ENCODE measurements around the gene EPHB1. TPM values are rescaled to one million over a fixed set of nuclear protein-coding genes. Genes with fewer than 3 reads are reported as not detected.
"Not testable (repeated sequence)": the region's sequence is repeated elsewhere in the genome, so short reads cannot be mapped to it uniquely, and the experiment has no call there.

The EPHB1 gene
- total RNA-seq, 2 donors from 2014 or later = 1.3 to 3.5 TPM

DNA sequence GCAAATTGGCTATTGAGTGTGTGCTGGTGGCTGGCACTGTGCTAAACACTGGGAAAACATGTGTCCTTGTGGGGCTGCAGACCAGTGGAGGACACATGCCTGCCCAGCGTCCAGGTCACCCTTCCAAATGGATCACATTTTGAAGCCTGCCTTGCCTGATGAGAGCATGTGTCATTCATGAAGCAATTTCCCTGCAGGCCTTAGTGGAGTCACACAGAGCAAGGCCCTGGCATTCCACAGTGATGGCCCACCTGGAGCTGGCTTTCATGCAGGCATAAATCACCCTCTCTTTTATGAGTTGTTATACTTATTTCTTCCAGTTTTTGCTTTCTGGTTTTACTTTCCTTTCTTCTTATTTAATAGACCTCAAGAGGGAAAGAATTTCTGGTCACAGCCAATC lies 219.5 kb downstream of the EPHB1 start:
- DNase-seq (no peak), ATAC-seq (no peak)
- no peak overlapping the region for H3K4me3 Mint-ChIP-seq
- no peak overlapping the region for H3K27ac Mint-ChIP-seq
- H3K9me3 ChIP-seq (ENCODE audit: control insufficient read depth, low read length, poor library complexity, severe bottlenecking) = no peaks in the 10 kb centered on the region
- H3K36me3 Mint-ChIP-seq (ENCODE audit: low read depth) = peaks cover 3% of the 10 kb centered on the region
- H3K4me1 Mint-ChIP-seq = peaks cover 7% of the 10 kb centered on the region
- H3K27me3 Mint-ChIP-seq = peaks cover 21% of the 10 kb centered on the region

DNA sequence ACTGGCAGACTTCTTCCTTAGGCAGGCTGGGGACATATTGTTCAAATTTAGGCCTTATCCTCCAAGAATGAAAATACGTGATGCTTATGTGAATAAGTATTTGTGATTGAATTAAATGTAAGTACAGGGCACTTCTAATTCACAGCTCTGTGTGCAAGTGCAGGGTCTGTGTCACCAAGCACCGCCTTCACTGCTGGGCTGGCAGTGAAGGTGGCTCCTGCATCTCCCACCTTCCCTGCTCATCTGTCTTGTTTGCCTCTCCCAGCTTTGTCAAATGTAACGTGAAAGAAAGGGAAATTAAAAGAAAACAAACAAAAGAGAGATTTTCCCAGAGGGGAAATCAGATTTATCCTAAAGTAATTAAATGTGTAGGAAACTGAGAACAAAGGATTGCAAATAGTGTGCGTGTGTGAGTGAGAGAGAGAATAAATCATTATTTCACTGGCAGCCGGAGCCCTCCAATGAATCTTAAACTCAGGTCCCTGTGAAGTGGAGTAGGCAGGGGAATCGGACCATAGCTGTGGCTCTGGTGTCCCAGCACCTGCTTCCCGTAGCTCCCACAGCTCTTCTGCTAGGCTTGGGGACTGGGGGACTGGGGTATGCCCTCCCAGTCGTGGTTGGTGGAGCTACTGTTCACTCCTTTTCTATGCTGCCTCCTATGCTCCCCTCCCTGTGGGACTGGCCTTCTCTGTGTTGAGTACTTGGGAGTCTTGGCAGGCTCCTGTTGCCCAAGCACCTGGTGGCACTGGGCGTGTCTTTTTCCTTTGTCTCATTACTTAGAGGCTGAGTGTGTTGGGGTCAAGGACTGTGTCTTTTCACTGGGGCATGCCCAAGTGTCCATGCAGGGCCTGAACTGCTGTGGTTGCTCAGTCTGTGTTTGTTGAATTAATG lies 222.2 kb downstream of the EPHB1 start:
- ATAC-seq (no peak), DNase-seq (no peak)
- no peaks in the 10 kb centered on the region for H3K9me3 ChIP-seq (ENCODE audit: control insufficient read depth, low read length, poor library complexity, severe bottlenecking)
- H3K36me3 Mint-ChIP-seq (ENCODE audit: low read depth) = peaks cover 3% of the 10 kb centered on the region
- no peak overlapping the region for H3K27ac Mint-ChIP-seq
- peaks cover 21% of the 10 kb centered on the region for H3K27me3 Mint-ChIP-seq
- no peak overlapping the region for H3K4me3 Mint-ChIP-seq
- H3K4me1 Mint-ChIP-seq = peaks cover 5% of the 10 kb centered on the region

DNA sequence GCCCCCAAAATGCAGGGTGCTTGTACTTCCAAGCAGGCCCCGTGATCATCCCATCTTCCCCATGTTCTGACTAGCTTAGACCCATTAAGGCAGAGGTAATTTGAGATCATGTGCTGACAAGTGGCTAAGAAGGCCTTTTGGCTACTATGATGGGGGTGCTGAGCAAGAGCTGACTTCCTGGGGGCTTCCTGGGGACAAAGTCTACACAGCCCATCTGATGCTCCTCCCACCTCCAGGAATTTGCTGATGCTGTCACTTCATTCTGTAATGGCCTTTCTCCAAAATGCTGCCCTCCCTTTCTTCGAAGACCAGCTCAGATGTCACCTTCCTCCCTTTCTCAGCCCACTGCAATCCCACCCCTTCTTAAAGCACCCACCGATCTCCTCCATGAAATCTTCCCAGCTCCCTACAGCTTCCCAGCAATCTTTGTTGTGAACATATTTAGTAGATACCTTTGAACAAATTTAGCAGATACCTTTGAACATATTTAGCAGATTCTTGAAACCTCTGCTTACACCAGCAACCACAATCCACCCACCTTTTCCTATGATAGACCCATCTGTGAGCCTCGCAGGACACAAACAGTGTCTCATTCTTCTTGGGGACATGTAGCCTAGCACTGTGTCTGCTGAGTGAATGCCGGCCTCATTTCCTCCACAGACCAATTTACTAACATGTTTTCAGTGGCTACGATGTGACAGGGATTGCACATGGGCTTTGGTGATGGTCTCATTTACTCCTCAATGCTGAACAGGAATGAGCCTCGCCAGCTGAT lies 223.3 kb downstream of the EPHB1 start:
- DNase-seq = no peak
- H3K9me3 ChIP-seq (ENCODE audit: control insufficient read depth, low read length, poor library complexity, severe bottlenecking) = no peaks in the 10 kb centered on the region
- Mint-ChIP-seq H3K27me3 (peaks cover 17% of the 10 kb centered on the region), H3K27ac (no peak overlapping the region), H3K4me1 (peaks cover 5% of the 10 kb centered on the region), H3K4me3 (no peak overlapping the region), H3K36me3 (ENCODE audit: low read depth) (no peaks in the 10 kb centered on the region)
- ATAC-seq = no peak

DNA sequence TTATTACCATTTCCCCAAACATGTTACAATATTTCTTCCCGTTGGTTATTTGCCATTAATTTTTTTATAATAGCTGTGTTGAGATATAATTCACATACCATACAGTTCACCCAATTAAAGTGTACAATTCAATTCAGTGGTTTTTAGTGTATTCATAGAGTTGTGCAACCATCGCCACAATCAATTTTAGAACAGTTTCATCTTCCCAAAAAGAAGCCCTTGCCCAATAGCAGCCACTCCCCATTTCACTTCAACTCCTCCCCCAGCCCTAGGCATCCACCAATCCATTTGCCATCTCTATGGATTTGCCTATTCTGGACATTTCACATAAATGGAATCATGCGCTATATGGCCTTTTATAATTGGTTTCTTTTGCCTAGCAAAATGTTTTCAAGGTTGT lies 225.1 kb downstream of the EPHB1 start:
- Mint-ChIP-seq H3K36me3 (ENCODE audit: low read depth) (no peaks in the 10 kb centered on the region), H3K27me3 (peaks cover 14% of the 10 kb centered on the region), H3K4me3 (no peak overlapping the region), H3K4me1 (peaks cover 5% of the 10 kb centered on the region), H3K27ac (no peak overlapping the region)
- H3K9me3 ChIP-seq (ENCODE audit: control insufficient read depth, low read length, poor library complexity, severe bottlenecking) = no peaks in the 10 kb centered on the region
- ATAC-seq (no peak), DNase-seq (no peak)

DNA sequence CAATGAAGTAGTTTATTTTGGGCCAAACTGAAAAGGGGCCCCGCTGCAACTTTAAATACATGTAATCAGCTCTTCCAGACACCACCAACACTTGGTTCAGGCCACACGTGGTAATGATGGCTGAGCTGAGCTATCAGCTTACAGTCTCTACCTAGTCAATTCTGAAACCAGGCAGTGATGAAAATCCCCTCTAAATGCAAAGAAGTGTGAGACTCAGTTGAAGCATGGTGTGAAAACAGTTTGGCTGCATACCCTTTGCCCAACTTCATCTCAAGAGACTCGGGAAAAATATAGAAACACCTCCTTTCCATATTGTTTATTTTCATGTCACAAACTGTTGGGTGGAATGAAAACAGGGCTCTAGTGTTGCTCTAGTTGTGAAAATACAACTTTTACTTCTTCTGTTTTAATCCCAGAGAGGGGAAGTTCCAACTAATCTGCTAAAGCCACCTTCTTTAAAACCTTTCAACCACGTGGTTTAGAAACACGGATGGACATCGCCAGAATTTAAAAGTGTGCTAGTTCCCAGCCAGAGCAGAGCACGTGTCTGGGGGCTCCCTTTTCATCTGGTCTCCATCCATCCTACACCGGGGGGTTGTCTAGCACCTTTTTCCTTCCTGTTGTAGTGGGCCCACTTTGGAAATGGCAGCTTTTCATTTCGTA lies 229.1 kb downstream of the EPHB1 start:
- H3K27ac Mint-ChIP-seq = no peak overlapping the region
- no peak overlapping the region for H3K4me3 Mint-ChIP-seq
- no peaks in the 10 kb centered on the region for H3K9me3 ChIP-seq (ENCODE audit: control insufficient read depth, low read length, poor library complexity, severe bottlenecking)
- no peaks in the 10 kb centered on the region for H3K36me3 Mint-ChIP-seq (ENCODE audit: low read depth)
- H3K27me3 Mint-ChIP-seq = no peaks in the 10 kb centered on the region
- DNase-seq = no peak
- no peak for ATAC-seq
- no peaks in the 10 kb centered on the region for H3K4me1 Mint-ChIP-seq

DNA sequence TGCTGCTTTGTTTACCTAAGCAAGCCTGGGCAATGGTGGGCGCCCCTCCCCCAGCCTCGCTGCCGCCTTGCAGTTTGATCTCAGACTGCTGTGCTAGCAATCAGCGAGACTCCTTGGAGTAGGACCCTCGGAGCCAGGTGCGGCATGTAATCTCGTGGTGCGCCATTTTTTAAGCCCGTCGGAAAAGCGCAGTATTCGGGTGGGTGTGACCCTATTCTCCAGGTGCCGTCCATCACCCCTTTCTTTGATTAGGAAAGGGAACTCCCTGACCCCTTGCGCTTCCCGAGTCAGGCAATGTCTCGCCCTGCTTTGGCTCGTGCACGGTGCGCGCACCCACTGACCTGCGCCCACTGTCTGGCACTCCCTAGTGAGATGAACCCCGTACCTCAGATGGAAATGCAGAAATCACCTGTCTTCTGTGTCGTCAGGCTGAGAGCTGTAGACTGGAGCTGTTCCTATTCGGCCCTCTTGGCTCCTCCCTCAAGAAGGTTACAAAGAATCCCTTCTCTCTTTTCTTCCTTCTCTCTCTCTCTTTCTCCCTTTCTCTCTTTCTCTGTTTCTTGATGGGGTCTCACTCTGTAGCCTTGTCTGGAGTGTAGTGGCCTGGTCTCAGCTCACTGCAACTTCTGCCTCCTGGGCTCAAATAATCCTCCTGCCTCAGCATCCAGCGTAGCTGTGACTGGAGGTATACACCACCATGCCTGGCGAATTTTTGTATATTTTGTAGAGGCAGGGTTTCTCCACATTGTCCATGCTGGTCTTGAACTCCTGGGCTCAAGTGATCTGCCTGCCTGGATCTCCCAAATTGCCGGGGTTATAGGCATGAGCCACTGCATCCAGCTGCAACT lies 235.9 kb downstream of the EPHB1 start:
- not testable (repeated sequence) for DNase-seq; H3K4me3 Mint-ChIP-seq; ATAC-seq; H3K27ac Mint-ChIP-seq; H3K4me1 Mint-ChIP-seq; H3K36me3 Mint-ChIP-seq (ENCODE audit: low read depth); H3K9me3 ChIP-seq (ENCODE audit: control insufficient read depth, low read length, poor library complexity, severe bottlenecking)
- peaks cover 19% of the 10 kb centered on the region for H3K27me3 Mint-ChIP-seq

DNA sequence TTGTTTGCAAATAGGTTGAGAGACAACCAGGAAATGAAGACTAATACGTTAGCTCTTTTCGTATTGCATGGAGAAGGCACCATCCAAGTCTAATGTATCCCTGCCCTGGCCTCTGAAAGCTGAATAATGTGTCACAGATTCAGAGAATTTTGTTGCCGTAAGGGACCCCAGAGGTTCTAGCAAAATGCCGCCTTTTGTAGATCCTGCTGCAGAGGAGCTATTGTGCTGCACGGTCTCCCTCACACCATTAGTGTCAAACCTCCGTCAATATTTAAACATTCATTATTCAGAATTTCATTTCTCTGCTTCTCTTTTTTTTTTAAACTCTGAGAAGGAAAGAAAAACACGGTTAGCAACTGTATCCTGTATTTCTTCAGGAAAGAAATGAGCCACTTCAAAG lies 238.7 kb downstream of the EPHB1 start:
- ATAC-seq (no peak), DNase-seq (no peak)
- Mint-ChIP-seq H3K36me3 (ENCODE audit: low read depth) (peaks cover 2% of the 10 kb centered on the region), H3K4me3 (no peak overlapping the region), H3K4me1 (peaks cover 2% of the 10 kb centered on the region), H3K27ac (no peak overlapping the region), H3K27me3 (peaks cover 19% of the 10 kb centered on the region)
- H3K9me3 ChIP-seq (ENCODE audit: control insufficient read depth, low read length, poor library complexity, severe bottlenecking) = no peaks in the 10 kb centered on the region

DNA sequence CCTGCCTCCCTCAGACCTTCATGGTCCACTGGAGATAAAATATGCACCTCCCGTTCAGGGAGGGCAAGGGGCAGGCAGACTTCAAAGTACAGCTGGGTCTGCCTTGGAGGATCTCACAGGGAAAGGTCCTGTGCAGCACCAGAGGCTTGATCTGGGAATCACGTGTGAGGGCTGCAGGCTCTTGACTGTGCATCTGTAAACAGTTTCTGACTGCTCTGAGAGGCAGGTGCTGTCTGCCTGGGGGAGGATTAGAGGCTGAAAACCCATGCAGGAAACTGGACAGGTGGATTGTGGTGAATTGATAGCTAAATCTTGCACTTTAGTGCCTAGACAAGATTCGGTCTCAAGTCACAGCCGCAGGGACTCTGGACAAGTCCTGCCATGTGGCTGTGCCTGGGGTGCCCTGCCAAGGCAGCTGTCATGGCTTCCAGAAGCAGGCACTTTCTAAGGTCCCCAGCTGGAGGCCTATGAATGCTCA lies 239.3 kb downstream of the EPHB1 start:
- H3K4me1 Mint-ChIP-seq = peaks cover 2% of the 10 kb centered on the region
- DNase-seq (no peak), ATAC-seq (no peak)
- H3K27ac Mint-ChIP-seq = no peak overlapping the region
- H3K27me3 Mint-ChIP-seq = peaks cover 19% of the 10 kb centered on the region
- H3K4me3 Mint-ChIP-seq = no peak overlapping the region
- no peaks in the 10 kb centered on the region for H3K9me3 ChIP-seq (ENCODE audit: control insufficient read depth, low read length, poor library complexity, severe bottlenecking)
- peaks cover 2% of the 10 kb centered on the region for H3K36me3 Mint-ChIP-seq (ENCODE audit: low read depth)

DNA sequence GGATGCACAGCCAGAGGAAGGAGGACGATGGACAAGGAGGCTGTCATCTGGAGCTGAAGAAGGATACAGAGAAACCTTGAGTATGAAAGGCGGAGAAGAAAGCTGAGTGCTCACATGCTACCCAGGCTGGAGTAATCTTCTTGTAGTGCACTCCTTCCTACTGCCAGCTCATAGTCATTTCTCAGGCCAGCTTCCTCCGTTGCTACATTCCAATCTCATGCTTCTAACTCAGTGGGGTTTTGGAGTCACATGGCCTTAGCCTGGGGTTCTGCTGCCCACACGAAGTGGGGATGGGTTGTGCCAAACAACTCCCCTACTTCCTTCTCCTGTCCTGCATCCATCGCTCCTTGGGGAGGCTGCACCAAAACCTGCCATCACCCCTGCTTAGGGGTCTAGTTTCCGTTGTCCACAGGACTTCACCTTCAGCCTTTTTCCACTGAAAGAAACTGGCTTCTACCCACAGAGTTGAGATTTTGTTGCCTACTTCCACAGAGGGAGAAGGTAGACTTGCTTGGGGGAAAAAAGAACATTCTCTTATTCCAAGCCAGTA lies 239.9 kb downstream of the EPHB1 start:
- peaks cover 19% of the 10 kb centered on the region for H3K27me3 Mint-ChIP-seq
- H3K9me3 ChIP-seq (ENCODE audit: control insufficient read depth, low read length, poor library complexity, severe bottlenecking) = no peaks in the 10 kb centered on the region
- ATAC-seq (no peak), DNase-seq (no peak)
- H3K27ac Mint-ChIP-seq = no peak overlapping the region
- H3K4me3 Mint-ChIP-seq = no peak overlapping the region
- peaks cover 2% of the 10 kb centered on the region for H3K4me1 Mint-ChIP-seq
- H3K36me3 Mint-ChIP-seq (ENCODE audit: low read depth) = peaks cover 2% of the 10 kb centered on the region

DNA sequence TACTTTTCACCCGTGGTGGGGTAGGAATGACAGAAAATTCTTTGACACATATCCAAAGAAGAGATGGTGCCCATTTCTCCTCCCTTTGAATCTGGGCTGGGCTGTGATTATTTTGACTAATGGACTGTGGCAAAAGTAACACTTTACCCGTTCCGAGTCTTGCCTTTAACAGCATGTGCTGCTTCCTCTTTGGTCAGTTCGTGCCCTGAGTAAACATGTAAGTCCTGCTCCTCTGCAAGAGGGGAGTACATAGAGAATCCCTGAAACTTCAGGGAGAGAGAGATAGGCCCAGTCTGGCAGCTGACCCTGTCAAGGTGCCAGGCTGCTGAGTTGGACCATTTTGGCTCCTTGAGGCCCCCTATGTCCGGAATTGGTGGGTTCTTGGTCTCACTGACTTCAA lies 243.1 kb downstream of the EPHB1 start:
- DNase-seq = no peak
- H3K27me3 Mint-ChIP-seq = peaks cover 6% of the 10 kb centered on the region

DNA sequence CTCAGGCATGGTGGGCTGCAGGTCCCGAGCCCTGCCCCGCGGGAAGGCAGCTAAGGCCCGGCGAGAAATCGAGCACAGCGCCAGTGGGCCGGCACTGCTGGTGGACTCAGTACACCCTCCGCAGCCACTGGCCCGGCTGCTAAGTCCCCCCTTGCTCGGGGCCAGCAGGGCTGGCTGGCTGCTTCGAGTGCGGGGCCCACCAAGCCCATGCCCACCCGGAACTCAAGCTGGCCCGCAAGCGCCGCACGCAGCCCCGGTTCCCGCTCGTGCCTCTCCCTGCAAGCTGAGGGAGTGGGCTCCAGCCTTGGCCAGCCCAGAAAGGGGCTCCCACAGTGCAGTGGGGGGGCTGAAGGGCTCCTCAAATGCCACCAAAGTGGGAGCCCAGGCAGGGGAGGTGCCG lies 244.5 kb downstream of the EPHB1 start:
- H3K36me3 Mint-ChIP-seq (ENCODE audit: low read depth); DNase-seq; H3K9me3 ChIP-seq (ENCODE audit: control insufficient read depth, low read length, poor library complexity, severe bottlenecking); H3K27me3 Mint-ChIP-seq; ATAC-seq; H3K27ac Mint-ChIP-seq; H3K4me3 Mint-ChIP-seq; H3K4me1 Mint-ChIP-seq: not testable (repeated sequence)

More for the DNA sequence above, 243.1 kb downstream of the EPHB1 start:
- Mint-ChIP-seq H3K36me3 (ENCODE audit: low read depth) (peaks cover 2% of the 10 kb centered on the region), H3K4me3 (no peak overlapping the region), H3K27ac (no peak overlapping the region), H3K4me1 (peaks cover 2% of the 10 kb centered on the region)
- H3K9me3 ChIP-seq (ENCODE audit: control insufficient read depth, low read length, poor library complexity, severe bottlenecking) = no peaks in the 10 kb centered on the region
- no peak for ATAC-seq
